Measurements from ENCODE around the gene SPIRE2.
A peak's percentile ranks its signal among the peaks of the same experiment; 100 is the strongest.
"Not testable (repeated sequence)": the region's sequence is repeated elsewhere in the genome, so short reads cannot be mapped to it uniquely, and the experiment has no call there.

SPIRE2 gene

GRCh38 chr16:89867918-89868317, 39.6 kb downstream of the SPIRE2 start:
- peak; percentile 16 for DNase-seq

DNA sequence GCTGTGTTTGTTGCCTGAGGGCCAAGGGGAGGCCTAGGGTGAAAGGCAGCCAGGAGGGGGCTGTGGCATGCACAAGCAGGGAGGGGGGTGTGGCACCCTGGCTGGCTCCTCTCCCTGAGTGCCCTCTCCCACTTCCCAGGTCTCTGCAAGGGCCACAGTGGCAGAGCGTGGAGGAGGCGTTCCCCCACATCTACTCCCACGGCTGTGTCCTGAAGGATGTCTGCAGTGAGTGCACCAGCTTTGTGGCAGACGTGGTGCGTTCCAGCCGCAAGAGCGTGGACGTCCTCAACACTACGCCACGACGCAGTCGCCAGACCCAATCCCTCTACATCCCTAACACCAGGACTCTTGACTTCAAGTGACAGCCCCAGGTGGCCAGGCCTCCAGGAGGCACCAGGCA, 41.6 kb downstream of the SPIRE2 start:
- DNase-seq = no peak

DNA sequence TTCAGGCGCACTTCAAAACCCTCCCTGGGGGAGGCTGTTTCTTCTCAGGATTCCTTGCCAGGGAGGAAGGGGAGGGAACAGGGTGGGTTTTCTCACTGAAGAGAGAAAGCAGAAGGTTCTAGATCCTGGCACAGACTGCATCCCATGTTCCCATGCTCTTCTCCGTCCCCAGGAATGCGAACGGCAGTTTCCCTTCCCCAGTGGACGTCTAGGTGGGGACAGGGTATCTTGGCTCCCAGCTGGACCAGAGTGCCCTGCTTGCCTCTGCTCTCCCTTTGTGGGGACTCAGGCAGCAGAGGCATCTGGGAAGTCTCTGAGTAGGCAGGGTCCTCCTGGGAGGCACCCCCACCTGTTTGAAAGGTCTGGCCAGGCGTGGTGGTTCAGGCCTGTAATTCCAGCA, 42.2 kb downstream of the SPIRE2 start:
- no peak for DNase-seq

DNA sequence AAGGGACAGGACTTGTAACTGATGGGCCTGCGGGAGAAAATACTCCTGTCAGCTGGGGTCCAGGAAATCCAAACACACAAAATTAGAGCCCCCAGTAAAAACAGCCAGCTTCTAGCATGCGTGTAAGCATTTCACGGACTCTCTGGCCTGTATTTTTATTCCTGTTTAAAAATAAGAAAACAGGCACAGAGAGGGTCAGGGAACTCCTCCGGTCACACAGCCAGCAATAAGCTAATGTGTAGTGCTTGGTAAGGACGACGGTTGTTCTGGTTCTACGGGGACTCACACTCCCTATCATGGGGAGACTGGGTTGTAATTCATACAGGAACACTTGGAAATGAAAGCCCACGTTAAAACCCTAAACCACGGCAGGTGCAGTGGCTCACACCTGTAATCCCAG, 43.6 kb downstream of the SPIRE2 start:
- DNase-seq = no peak

- peak; percentile 93 for DNase-seq
Observed at GRCh38 chr16:89873109-89873971, 45.1 kb downstream of the SPIRE2 start, which contains the start of gene TCF25. TSS of gene TCF25 (plus strand) at chr16:89873592. CDS start at chr16:89873668, 76 bp downstream.

GRCh38 chr16:89873972-89874689, 45.9 kb downstream of the SPIRE2 start:
- peak; percentile 87 for DNase-seq

DNA sequence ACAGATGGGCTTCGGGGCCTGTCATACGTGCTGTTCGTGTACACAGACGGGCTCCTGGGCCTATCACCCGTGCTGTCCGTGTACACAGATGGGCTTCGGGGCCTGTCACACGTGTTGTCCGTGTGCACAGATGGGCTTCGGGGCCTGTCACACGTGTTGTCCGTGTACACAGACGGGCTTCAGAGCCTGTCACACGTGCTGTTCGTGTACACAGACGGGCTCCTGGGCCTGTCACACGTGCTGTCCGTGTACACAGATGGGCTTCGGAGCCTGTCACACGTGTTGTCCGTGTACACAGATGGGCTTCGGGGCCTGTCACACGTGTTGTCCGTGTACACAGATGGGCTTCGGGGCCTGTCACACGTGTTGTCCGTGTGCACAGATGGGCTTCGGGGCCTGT, 50.8 kb downstream of the SPIRE2 start:
- not testable (repeated sequence) for DNase-seq

GRCh38 chr16:89880477-89881367, 52.4 kb downstream of the SPIRE2 start:
- DNase-seq = no peak

GRCh38 chr16:89881368-89881730, 53.1 kb downstream of the SPIRE2 start:
- DNase-seq = no peak

DNA sequence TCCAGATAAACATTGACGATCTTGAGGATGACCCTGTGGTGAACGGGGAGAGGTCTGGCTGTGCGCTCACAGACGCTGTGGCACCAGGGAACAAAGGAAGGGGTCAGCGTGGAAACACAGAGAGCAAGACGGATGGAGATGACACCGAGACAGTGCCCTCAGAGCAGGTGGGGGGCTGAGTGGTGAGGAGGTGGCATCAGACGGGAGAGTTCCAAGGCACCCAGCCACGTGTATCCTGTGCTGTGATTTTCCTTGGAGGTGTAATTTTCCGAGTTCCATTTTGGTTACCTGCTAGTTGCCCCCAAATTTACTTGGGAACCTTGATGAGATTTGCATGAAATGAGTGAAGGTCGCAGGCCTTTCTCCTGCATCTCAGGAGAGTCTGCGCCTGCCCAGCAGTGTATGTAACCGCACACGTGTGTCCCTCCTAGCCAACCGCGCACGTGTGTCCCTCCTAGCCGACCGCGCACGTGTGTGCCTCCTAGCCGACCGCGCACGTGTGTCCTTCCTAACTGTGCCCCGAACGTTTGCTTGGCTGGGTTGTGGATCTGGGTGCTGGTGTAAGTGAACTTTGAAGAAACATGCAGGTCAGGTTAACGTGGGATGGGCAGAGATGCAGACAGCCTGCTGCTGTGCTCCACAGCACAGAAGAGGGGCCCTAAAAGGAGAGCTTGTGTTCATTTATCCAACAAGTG, 55.2 kb downstream of the SPIRE2 start:
- no peak for DNase-seq

DNA sequence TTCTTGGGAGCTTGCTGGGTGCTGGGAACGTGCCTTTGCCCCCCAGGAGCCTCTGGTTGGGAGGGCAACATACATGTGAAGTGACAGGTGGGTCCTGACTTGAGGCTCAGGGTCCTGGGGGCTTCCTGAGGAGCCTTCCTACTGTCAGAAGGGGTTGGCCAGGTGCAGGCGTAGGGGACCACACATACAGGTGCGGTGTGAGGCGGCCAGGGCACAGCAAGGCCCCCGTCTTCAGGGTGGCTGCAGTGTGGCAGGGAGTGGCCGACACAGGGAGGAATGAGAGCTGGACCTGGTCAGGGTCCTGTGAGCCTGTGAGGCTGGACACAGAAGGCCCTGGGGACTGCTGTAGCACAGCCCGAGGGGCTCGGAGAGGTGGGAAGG, 55.8 kb downstream of the SPIRE2 start:
- no peak for DNase-seq

- DNase-seq = no peak
Observed at GRCh38 chr16:89887243-89887642, 59.0 kb downstream of the SPIRE2 start.

- no peak for DNase-seq
Observed at GRCh38 chr16:89890200-89890599, 61.9 kb downstream of the SPIRE2 start.

- no peak for DNase-seq
Observed at GRCh38 chr16:89890886-89891657, 62.8 kb downstream of the SPIRE2 start.

- no peak for DNase-seq
Observed at GRCh38 chr16:89892055-89892630, 63.9 kb downstream of the SPIRE2 start.

- DNase-seq = no peak
Observed at GRCh38 chr16:89892635-89893034, 64.4 kb downstream of the SPIRE2 start.

DNA sequence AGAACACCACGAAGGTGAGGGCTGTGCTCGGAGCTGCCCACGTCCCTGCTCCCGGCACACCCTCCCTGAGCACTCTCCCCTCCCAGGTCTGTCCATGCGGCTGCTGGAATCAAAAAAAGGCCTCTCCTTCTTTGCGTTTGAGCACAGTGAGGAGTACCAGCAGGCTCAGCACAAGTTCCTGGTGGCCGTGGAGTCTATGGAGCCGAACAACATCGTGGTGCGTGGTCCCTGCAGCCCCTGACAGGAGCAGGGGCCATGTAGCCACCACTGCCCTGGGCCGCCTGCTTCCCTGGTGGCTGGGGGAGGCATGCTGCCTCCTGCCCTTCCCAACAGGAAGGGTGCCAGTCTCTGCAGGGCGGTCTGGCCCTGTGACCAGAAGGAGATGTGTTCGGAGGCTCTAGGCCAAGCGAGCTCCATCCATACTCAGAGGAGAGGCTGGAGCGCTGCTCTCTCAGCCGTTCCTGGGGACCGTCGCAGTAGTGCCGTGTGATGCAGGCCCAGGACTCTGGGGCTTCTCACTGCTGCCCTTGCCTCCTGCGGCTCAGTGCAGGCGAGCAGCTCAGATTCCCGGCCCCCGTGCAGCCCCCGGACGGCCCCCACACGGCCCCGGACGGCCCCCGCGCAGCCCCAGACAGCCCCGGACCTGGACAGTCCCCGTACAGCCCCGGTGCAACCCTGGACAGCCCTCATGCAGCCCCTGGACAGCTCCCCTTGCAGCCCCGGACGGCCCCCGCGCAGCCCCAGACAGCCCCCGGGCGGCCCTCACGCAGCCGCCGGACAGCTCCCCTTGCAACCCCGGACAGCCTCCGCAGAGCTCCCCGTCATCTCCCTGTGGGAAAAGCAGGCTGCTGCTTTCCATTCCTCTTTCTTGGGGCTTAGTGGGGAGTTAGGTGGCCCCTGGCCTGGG, 65.6 kb downstream of the SPIRE2 start:
- no peak for DNase-seq

DNA sequence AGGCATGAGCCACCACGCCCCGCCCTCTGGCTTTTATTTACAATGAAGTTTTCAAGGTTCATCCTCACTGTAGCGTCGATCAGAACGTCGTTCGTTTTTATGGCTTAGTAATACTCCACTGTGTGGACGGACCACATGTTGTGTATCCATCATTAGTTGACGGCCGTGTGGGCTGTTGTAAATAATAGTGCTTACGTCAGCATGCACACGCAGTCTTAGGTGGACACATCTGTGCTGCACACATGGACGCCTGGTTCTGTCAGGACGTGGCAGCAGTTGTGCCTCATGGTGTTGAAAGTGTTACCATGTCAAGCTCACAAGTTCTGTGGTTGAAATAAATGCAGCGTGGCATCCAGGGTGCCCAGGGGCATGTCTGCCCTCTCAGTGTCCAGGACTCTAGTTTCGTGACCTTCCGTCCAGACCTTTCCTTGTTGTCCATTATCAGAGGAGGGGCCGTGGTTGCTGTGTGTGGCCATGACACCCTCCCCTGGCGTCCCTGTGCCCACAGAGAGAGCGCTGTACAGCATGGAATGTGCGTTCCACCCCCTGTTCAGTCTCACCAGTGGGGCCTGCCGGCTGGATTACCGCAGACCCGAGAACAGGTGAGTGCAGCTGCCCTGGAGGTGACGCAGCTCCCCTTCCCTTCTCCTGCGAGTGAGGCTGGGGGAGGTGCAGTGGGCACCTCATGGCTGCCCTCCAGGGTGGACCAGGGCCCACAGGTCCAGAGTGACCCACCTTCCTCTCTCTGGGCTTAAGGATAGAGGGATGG, 67.4 kb downstream of the SPIRE2 start:
- no peak for DNase-seq

DNA sequence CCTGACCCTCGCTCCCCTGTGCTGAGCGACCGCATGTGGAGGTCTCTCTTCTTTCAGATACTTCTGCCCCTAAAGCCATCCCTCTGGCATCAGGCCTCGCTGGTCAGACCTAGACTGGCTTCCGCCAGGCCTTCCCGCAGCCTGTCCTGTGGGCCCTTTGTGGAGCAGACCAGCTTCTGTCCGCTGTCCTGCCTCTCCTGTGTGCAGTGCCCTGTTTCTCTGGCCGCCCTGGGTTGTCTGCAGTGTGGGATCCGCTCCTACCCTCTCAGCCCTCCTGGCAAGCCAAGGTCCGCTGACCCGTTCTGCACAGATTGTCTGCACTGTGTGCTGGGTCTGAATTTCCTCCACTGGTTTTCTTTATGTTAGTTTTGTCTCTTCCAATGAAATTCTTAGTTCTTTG, 68.9 kb downstream of the SPIRE2 start:
- no peak for DNase-seq
